MM.1S (cell line): ENCODE measurements around the gene PAK4.

ENCODE experiments used
- DNase-seq: peaks from one replicate; pipeline ENCODE4 v3.0.0-alpha.2; 2015
- H2AFZ ChIP-seq: fragments of 300-600 bp; sonication (generic); 2 replicates; pipeline ENCODE4 v1.6.0; 2016; ENCODE audit warnings: antibody characterized with exemption, low read length
- H3F3A ChIP-seq: fragments of 300-600 bp; sonication (generic); 2 replicates; pipeline ENCODE4 v1.6.1; 2016; ENCODE audit warnings: mild to moderate bottlenecking, antibody characterized with exemption, low read length, moderate library complexity, mixed read lengths; ENCODE audit not compliant: insufficient read depth
- H3K27ac ChIP-seq: fragments of 300-600 bp; sonication (generic); 2 replicates; pipeline ENCODE4 v1.5.1; 2016; ENCODE audit warnings: mild to moderate bottlenecking, low read length
- H3K27me3 ChIP-seq: fragments of 300-600 bp; sonication (generic); replicated peaks from 2 replicates; pipeline ENCODE4 v1.6.0; 2016; ENCODE audit warnings: low read length; ENCODE audit not compliant: insufficient read depth
- H3K36me3 ChIP-seq: fragments of 300-600 bp; sonication (generic); replicated peaks from 2 replicates; pipeline ENCODE4 v1.6.1; 2016; ENCODE audit warnings: mild to moderate bottlenecking, low read length, mixed read lengths; ENCODE audit not compliant: insufficient read depth
- H3K4me1 ChIP-seq: fragments of 300-600 bp; sonication (generic); 2 replicates; pipeline ENCODE4 v1.6.1; 2016; ENCODE audit warnings: low read length, mixed read lengths
- H3K4me2 ChIP-seq: fragments of 300-600 bp; sonication (generic); 2 replicates; pipeline ENCODE4 v1.6.0; 2016; ENCODE audit warnings: low read depth, low read length
- H3K4me3 ChIP-seq: fragments of 300-600 bp; sonication (generic); 2 replicates; pipeline ENCODE4 v1.5.1; 2016; ENCODE audit warnings: low read length, mixed read lengths
- H3K79me2 ChIP-seq: fragments of 300-600 bp; sonication (generic); 2 replicates; pipeline ENCODE4 v1.6.1; 2016; ENCODE audit warnings: mixed run types, low read length, mixed read lengths
- H3K9ac ChIP-seq: fragments of 300-600 bp; sonication (generic); 2 replicates; pipeline ENCODE4 v1.6.1; 2016; ENCODE audit warnings: low read length, mixed read lengths
- H3K9me2 ChIP-seq: fragments of 300-600 bp; sonication (generic); replicated peaks from 2 replicates; pipeline ENCODE4 v1.6.1; 2016; ENCODE audit warnings: mild to moderate bottlenecking, low read length, mixed read lengths; ENCODE audit not compliant: insufficient read depth
- H3K9me3 ChIP-seq: fragments of 300-600 bp; sonication (generic); replicated peaks from 2 replicates; pipeline ENCODE4 v1.6.1; 2016; ENCODE audit warnings: mild to moderate bottlenecking, low read length, mixed read lengths; ENCODE audit not compliant: insufficient read depth
- H4K20me1 ChIP-seq: fragments of 300-600 bp; sonication (generic); 2 replicates; pipeline ENCODE4 v1.6.1; 2016; ENCODE audit warnings: mild to moderate bottlenecking, low read length, moderate library complexity, mixed read lengths; ENCODE audit not compliant: insufficient read depth
- CTCF ChIP-seq: fragments of 300-600 bp; sonication (generic); IDR thresholded peaks from 2 replicates; pipeline ENCODE4 v1.5.1; 2016; ENCODE audit warnings: antibody characterized with exemption, low read length, mixed read lengths
- EZH2 ChIP-seq: fragments of 300-600 bp; sonication (generic); optimal IDR thresholded peaks from 2 replicates; pipeline ENCODE3; 2017; ENCODE audit warnings: low read depth, mild to moderate bottlenecking, antibody characterized with exemption, low read length, mixed read lengths
- EZH2phosphoT487 ChIP-seq: fragments of 300-600 bp; sonication (generic); IDR thresholded peaks from 2 replicates; pipeline ENCODE4 v1.6.1; 2018; ENCODE audit warnings: antibody characterized with exemption, low read length

Gene PAK4

DNA sequence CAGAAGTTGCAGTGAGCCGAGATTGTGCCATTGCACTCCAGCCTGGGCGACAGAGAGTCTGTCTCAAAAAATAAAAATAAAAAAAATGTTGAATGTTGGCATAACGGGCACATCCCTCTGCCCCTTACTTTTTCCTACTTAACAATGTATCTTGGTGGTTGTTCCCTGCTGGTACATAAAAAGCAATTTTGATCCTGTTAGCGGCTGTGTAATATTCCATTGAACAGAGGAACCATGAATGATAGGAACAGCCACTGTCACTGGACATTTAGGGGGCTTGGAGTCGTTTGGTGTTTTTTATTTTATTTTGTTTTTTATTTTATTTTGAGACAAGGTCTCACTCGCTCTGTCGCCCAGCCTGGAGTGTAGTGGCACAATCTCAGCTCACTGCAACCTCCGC is 60.8 kb downstream of the PAK4 start:
- no peaks in the 10 kb centered on the region for H3K9me2 ChIP-seq
- DNase-seq: no peak
- H2AFZ ChIP-seq: no peak overlapping the region
- H3K79me2 ChIP-seq: no peaks in the 10 kb centered on the region
- H3K27ac ChIP-seq: no peak overlapping the region
- TF ChIP-seq EZH2: no peak
- no peak for TF ChIP-seq EZH2phosphoT487
- TF ChIP-seq CTCF: no peak
- no peaks in the 10 kb centered on the region for H3K36me3 ChIP-seq
- H3K9ac ChIP-seq: no peak overlapping the region
- no peak overlapping the region for H3K4me2 ChIP-seq
- H3K4me1 ChIP-seq: no peaks in the 10 kb centered on the region
- H4K20me1 ChIP-seq: no peaks in the 10 kb centered on the region
- H3K9me3 ChIP-seq: no peaks in the 10 kb centered on the region
- H3F3A ChIP-seq: no peaks in the 10 kb centered on the region
- H3K27me3 ChIP-seq: peaks cover 11% of the 10 kb centered on the region; the same call in 1 of the 2 replicates
- no peak overlapping the region for H3K4me3 ChIP-seq

- Histone ChIP-seq H3K27me3 (peaks cover 11% of the 10 kb centered on the region; the same call in 1 of the 2 replicates), H3K9ac (no peak overlapping the region), H3K4me1 (no peaks in the 10 kb centered on the region), H2AFZ (no peak overlapping the region), H3K9me2 (no peaks in the 10 kb centered on the region), H3F3A (no peaks in the 10 kb centered on the region), H3K4me3 (no peak overlapping the region), H3K79me2 (no peaks in the 10 kb centered on the region), H3K27ac (no peak overlapping the region), H3K4me2 (no peak overlapping the region), H3K36me3 (no peaks in the 10 kb centered on the region), H4K20me1 (no peaks in the 10 kb centered on the region), H3K9me3 (no peaks in the 10 kb centered on the region)
- TF ChIP-seq CTCF (no peak), EZH2 (no peak), EZH2phosphoT487 (no peak)
- DNase-seq: no peak
These were observed 62.0 kb downstream of the PAK4 start for GRCh38 chr19:39187552-39187943.

DNA sequence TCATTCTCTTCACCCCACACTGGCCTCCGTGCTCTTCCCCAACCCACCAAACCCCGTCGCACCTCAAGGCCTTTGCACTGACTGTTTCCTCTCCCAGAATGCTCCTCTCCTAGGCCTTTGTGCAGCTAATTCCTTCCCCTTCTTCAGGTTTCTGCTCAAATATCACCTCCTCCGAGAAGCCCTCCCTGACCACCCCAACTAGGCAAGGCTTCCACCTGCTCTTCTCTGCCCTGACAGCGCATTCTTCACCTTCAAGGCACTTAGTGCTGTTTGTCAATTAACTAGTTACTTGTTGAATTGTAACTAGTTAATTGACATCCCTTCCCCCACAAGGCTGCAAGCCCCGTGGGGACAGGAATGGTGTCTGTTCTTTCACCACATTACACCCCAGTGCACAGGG is 63.4 kb downstream of the PAK4 start:
- Histone ChIP-seq H3K36me3 (no peaks in the 10 kb centered on the region), H3K4me3 (no peak overlapping the region), H3K9me2 (no peaks in the 10 kb centered on the region), H3K4me1 (no peaks in the 10 kb centered on the region), H4K20me1 (no peaks in the 10 kb centered on the region), H2AFZ (no peak overlapping the region), H3F3A (no peaks in the 10 kb centered on the region), H3K4me2 (no peak overlapping the region), H3K9me3 (no peaks in the 10 kb centered on the region), H3K27ac (no peak overlapping the region), H3K27me3 (peaks cover 18% of the 10 kb centered on the region), H3K9ac (no peak overlapping the region), H3K79me2 (no peaks in the 10 kb centered on the region)
- no peak for DNase-seq
- TF ChIP-seq EZH2phosphoT487 (no peak), EZH2 (no peak), CTCF (no peak)
